Esophagus squamous epithelium (tissue), 4 donors: ENCODE results near the gene CDH15.

Experiments
- POLR2A ChIP-seq, 4 donors: fragments of 450-650 bp; IDR thresholded peaks; one replicate each; pipeline ENCODE4 v1.6.1; 2017; ENCODE audit warnings: antibody characterized with exemption in 4 of 4, mild to moderate bottlenecking in 4 of 4, moderate library complexity in 3 of 4
- TF ChIP-seq, protein P1 (sequence below), 6 experiments: fragments of 450-650 bp in 4 of 6; fragments of 200-600 bp in 2 of 6; sonication (generic) in 2 of 6; IDR thresholded peaks; one replicate each; pipeline ENCODE4 v1.5.1; 2016 to 2019; ENCODE audit warnings: antibody characterized with exemption in 6 of 6, mild to moderate bottlenecking in 4 of 6, moderate library complexity in 4 of 6

DNA sequence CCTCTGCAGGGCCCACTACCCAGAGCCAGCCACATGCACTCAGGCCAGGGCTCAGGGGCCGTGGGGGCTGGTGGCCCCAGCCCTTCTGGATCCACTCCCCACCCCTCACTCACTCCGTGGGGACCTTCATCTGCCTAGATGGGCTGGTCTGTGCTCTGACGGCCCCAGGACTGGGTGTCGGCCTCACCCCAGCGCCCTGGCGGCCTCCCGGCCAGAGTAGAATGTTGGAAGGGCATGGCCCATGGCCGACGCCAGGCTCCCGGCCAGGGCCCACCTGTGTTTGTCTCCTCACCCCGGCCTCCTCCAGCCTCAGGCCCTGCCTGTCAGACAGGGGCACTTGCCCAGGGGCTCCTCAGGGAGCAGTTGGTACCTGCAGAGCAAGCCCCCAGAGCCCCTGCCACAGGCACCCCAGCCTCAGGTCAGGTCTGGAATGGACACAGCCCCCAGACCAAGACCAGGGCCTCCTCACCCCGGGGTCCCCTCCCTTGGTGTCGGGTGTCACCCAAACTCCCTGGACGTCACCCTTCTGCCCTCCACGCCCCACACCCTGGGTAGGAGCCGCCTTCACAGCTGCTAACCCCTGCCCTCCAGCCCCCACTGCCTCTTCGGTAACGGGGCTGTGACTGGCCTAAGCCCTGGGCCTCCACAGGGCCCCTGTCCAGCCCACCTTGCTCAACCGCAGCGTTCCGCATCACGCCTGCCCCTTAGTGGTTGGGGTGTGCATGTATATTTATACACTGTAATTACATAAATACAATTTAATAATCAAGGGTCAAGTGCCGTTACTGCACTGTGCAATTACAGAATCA is 3.0 kb upstream of the CDH15 start:
- TF ChIP-seq, protein P1, sequence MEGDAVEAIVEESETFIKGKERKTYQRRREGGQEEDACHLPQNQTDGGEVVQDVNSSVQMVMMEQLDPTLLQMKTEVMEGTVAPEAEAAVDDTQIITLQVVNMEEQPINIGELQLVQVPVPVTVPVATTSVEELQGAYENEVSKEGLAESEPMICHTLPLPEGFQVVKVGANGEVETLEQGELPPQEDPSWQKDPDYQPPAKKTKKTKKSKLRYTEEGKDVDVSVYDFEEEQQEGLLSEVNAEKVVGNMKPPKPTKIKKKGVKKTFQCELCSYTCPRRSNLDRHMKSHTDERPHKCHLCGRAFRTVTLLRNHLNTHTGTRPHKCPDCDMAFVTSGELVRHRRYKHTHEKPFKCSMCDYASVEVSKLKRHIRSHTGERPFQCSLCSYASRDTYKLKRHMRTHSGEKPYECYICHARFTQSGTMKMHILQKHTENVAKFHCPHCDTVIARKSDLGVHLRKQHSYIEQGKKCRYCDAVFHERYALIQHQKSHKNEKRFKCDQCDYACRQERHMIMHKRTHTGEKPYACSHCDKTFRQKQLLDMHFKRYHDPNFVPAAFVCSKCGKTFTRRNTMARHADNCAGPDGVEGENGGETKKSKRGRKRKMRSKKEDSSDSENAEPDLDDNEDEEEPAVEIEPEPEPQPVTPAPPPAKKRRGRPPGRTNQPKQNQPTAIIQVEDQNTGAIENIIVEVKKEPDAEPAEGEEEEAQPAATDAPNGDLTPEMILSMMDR (IDR thresholded peaks at IDR 0.05), result no peak
- TF ChIP-seq POLR2A (IDR thresholded peaks at IDR 0.05), result no peak
